GM04504 (cell line): ENCODE results near the gene FASTKD3.

Source experiments
- DNase-seq: peaks from one replicate; pipeline ENCODE4 v3.0.0-alpha.2; 2012; ENCODE audit warnings: low read depth

The FASTKD3 gene

DNA sequence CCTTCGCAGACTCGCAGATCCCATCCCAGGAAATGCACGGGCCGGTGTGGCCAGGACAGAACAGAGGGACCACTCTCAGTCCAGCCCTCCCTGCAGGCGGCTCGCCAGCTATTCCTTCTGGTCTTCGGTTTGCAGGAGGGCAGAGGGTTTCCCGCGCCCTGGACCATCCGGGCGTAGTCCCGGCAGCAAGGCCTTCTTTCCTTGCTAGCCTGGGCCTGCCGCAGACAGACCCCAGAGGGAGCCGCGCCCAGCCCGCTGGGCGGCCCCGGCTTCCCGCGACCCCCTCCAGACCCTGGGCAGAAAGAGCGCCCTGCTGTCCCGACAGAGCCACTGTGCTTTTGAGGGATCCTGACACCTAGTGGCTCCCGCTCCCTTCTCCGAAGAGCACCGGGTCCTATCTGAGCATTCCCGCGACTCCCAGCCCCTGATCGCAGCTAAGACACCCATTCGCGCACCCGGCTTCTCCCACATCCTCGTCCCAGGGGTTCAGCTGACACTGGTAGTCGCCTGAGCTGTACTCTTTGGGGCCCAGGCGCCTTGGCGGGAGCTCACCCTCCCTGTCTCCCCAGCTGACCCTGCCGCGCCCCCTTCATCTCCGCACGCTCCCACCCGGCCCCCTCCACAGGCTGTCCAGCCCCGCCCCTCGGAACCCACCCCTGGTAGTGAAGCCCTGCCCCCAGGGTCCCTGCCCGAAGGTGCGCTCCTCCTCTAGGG lies 19.0 kb downstream of the FASTKD3 start:
- DNase-seq: no peak

DNA sequence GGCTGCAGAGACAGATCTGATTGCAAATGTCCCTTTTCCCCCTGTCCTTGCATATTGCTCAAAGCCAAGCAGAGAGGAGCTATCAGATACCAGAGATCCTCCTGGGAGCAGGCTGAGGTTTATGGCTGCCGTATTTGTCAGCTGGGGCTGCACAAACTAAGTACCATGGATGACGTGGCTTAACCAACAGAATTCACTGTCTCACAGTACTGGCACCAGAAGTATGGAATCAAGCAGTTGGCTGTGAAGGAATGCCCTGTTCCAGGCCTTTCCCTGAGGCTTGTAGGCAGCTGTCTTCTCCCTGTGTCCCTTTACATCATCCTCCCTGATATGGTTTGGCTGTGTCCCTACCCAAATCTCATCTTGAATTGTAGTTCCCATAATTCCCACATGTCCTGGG lies 20.5 kb downstream of the FASTKD3 start:
- DNase-seq: no peak

DNA sequence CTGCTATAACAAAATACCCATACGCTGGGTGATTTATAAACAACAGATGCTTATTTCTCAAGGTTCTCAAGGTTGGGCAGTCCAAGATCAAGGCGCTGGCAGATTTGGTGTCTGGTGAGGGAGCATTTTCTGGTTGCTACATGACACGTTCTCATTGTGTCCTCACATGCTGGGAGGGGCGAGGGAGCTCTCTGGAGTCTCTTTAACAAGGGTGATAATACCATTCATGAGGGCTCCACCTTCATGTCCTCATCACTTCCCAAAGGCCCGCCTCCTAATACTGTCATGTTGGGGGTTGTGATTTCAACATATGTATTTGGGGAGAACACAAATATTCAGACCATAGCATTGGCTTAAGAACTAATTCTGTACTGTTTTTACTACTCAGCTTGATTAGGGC lies 22.5 kb downstream of the FASTKD3 start:
- DNase-seq: no peak

DNA sequence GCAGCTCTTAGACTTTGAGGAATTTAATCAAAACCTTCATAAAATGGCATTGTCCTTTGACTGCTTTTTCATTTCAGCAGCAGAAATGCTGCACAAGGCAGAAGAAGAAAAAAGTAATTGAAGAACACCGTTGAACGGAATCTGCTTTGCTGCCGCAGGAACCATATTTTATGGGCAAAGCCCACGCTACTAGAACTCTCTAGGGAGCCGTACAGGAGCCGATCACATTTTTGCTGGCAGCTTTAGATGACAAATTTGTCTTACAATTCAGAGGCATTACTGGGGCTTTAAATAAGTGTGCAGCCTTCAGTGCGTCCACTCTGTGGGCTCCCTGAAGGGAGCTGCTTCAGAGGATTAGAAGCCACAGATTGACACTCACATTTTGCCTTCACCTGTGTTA lies 23.3 kb downstream of the FASTKD3 start:
- DNase-seq: no peak

DNA sequence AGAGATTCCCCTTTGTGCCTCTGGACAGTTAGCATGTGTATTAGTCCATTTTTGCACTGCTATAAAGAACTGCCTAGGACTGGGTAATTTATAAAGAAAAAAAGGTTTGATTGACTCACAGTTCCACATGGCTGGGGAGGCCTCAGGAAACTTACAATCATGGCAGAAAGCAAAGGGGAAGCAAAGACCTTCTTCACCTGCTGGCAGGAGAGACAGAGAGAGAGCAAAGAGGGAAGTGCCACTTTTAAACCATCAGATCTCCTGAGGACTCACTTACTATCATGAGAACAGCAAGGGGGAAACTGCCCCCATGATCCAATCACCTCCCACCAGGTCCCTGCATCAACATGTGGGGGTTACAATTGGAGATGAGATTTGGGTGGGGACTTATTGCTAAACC lies 23.9 kb downstream of the FASTKD3 start:
- no peak for DNase-seq

DNA sequence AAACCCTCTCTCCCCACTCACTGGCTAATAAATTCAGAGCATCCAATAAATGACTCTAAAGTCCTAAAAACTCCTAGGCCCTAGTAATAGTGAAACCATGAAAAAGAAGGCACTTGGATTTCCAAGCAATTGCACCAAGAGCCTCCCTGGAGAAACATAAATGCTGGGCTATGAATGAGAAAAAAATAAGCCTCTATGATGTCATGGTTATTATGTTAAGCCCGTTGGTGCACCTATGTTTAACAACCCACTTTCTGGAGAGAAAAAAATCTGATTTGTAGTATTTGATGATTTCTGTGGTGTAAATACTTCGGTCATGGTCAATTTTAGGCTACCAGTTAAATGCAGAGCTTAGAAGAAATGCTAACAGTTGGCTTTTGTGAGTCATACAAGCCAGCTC lies 26.3 kb downstream of the FASTKD3 start:
- no peak for DNase-seq

DNA sequence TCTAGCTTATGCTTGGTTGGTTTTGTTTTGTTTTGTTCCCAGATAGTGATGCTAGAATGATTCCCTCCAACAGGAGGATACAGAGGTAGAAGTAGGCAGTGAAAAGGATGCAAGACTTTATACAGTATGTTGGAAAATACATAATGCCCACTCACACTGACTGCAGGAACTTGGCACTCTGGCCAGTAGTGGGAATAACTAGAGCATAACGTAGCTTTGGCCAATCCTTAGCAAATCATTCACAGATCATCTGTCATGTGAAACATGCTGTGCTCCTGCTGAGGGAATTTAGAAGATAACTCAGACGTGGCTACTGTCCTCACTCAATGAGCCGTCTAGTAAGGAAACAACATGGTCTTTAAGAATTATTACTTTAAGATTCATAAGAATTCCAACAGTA lies 31.4 kb downstream of the FASTKD3 start:
- no peak for DNase-seq

DNA sequence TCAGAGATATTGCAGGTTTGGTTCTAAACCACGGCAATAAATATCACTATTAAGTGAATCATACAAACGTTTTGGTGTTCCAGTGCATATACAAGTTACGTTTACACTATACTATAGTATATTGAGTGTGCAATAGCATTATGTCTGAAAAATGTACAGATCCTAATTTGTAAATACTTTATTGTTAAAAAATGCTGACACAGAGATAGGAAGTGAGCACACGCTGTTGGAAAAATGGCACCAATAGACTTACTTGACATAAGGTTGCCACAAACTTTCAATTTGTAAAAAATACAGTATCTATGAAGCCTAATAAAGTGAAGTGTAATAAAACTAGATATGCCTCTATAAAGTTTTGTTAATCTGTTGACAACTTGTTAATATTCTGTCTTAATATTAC lies 33.8 kb downstream of the FASTKD3 start:
- no peak for DNase-seq

DNA sequence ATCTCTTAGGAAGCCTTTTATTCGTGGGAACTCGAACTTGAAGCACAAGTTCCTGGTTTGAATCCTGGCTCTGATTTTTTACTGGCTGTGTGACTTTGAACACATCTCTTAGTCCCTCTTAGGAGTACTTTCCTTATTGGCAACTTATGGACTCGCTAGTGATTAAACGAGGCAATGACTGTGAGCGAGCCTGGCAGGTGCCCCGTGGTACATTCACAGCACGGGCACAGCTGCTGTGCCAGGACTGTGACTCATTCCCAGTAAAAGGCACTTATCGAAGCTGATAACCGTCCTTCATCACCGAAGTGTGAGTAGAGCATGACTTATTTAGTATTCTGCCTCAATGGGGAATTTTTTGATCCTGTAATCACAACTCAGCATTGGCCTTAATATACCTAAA lies 40.6 kb downstream of the FASTKD3 start:
- no peak for DNase-seq

DNA sequence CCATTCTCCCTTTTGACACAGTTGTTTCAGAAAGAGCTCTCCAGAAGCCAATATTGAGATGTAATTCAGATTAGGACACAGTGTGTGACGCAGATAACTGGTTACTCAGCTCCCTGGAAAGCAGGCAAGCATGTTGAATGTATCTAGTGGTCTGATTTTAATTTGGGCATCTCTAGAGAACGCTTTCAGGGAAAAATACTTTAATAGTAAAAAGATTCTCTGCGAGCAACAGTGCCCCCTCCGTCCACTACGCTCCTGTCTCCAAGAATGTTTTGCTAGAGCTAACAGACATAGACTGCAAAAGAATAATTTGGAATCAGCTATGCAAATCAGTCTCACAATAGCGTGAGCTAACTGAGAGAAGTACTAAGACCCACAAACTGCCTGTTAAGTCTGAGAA lies 41.2 kb downstream of the FASTKD3 start:
- DNase-seq: no peak

DNA sequence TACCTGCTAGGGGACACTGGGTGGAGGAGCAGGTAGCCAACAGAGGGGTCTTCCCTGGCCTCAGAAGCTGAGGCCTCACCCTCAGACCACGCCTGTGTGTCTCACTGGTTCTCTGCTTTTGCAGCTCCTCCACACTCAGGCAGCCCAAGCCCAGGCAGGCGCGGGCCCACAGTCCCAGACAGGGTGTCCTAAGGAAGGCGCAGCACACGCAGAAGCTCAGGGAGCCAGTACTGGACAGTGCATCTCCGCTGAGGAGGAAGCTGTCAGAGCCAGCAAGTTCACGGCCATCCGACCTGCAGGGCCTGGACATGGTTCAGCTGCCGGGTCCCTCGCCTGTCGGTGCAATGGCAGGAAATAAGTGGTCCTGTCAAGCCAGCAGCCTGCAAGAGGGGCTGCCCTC lies 43.2 kb downstream of the FASTKD3 start:
- no peak for DNase-seq

DNA sequence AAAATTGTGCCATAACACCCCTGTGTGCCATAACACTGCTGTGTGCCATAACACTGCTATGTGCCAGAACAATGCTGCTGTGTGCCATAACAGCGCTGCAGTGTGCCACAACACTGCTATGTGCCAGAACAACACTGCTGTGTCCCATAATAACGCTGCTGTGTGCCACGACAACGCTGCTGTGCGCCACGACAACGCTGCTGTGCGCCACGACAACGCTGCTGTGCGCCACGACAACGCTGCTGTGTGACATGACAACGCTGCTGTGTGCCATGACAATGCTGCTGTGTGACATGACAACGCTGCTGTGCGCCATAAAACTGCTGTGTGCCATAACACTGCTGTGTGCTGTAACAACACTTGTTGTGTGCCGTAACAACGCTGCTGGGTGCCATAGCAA lies 43.8 kb downstream of the FASTKD3 start:
- DNase-seq: no peak

DNA sequence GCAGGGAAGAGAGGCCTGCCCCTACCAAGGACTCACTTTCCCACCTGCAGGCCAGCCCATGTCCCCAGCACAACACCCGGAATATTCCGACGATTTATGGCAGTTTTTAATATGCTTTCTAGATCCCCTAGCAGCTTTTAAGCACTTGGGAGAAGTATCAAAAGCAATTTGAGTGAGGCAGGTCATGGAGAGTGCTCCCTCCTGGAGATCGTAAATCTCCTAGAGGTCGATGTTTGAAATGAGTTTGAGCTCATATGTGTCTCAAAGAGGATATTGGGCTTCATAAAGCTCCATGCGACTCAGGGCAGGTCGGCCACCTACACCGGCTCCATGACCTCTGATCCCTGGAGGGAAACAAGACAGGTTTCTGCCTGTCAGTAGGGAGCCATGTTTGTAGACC lies 45.2 kb downstream of the FASTKD3 start:
- DNase-seq: no peak

DNA sequence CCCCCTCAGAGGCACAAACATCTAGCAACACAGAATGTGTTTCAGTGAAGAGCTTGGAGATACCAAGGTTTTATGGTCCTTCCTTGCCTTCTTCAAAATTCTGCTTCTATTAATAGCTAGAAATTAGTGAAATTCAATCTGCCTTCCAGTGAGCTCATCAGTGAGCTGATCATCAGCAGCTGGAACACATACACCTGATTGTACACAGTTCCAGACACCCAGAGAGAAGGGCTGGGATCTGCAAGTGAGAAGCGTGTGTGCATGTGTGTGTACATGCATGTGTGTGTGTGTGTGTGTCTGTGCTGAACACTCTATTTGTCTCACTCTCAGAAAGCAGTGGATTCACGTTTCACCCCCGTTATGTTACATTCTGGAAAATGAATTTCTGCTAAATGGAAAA lies 46.4 kb downstream of the FASTKD3 start:
- no peak for DNase-seq

DNA sequence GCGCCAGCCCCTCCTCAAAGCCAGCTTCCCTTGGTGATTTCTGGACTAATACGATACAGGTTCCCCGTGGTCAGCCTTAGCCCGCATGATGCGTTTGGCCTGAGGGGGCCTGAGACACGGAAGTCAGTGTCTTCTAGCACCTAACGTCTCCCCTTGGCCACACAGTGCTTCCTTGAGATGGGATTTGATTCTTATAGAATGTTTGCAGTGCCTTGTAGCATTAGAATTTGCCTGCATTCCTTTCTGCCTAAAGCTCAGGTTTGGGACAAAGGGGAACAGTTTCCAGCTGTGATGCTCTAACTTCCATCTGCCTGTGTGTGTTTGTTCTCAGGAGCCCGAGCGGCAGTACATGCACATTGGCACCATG lies 52.3 kb downstream of the FASTKD3 start:
- DNase-seq: no peak

DNA sequence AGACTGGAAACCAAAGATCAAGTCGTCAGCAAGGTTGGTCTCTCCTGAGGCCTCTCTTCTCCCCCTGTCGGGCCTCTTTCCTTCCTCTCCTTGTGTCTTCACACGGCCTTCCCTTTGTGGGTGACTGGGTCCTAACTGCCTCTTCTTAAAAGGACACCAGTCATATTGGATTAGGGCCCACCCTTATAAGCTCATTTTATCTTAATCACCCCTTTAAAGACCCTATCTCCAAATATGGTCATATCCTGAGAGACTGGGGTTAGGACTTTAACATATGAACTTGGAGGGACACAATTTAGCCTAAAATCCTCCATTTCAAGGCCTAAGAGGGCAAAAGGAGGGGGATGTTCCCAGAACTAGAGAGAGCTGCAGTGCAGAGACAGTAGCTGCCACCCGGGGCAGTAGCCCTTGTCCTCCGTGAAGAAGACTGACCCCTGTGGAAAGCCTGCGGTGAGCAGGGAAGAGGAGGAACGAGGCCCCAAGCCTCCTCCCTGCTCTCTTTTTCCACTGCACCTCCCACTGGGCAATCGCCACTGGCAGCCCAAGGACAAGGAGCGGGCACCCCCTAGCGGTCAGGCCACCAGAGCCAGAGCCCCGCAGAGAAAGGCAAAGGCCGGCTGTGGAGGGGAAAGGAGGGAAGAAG lies 52.8 kb downstream of the FASTKD3 start:
- DNase-seq: peak; percentile 17

DNA sequence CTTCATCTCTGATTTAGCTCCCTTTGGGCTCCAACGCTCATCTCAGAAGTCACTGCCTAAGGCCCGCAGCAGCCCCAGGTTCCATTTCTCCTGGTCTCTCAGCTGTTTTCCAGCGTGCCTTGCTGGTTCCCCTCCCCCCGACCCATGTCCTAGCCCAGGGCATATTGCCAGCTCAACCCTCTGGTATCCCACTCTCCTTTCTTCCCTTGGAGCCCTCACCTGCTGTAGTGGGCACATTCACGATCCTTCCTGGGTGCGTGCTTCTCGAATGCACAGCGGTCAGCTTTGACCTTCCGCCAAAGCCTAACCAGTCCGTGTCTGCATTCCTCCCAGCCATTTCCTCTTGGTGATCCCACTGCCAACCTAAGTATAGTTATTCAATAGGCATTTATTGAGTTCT lies 54.0 kb downstream of the FASTKD3 start:
- no peak for DNase-seq

DNA sequence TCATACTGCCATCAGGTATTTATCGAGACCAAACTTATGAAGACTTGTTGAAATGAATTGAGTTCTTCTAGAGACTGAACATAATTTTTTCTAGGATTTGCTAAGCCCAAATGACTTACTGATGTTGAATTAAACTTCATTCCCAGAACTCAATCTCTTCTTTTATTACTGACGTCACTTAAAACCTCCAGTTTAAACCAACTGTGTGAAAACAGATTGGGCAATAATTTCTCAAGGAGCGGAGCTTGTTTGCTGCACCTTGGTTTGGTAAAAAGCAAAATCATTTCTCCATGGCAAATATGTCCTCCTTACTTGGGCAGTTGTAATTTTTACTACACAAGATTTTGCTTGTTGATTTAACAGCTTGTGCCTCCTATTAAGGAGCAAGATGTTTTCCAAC lies 55.3 kb downstream of the FASTKD3 start:
- DNase-seq: no peak

DNA sequence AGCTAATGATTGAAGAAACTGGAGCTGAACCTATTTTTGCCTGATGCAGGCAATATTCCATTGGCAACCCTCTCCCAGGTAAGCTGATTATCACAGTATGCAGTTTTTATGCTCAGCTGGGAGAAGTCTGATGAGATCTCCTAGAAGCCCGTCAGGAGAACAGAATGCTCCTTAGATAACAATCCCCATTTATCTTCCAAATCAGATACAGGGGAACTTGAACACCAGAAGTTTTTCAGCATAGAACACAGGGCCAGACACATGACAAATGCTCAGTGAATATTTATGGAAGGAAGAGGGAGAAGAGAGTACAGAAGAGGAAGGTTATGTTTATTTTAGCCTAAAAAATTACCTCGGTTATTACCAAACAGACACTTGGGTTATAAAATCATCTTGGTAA lies 55.8 kb downstream of the FASTKD3 start:
- DNase-seq: no peak

DNA sequence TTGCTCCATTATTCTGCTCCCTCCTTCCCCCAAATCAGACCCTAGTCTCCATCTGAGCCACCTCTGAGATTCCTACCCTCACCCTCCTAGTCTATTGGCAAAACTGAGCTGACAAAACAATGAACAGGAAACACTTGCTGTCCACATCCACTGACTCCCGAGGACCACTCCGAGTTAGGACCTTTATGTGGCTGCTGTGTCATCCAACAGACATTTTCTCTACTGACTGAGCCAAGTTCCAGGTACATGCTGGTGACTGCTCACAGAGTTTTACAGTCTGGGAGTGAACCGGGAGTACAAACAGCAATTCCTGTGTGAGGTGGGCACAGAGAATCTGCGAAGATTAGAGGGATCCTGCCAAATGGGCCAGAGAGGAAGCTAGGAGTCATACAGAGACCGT lies 57.1 kb downstream of the FASTKD3 start:
- no peak for DNase-seq
